Measurements from ENCODE around the gene M1AP.

GRCh38 chr2:74538881-74539339 is 109.2 kb downstream of the M1AP start:
- TF ChIP-seq POLR2A (IDR thresholded peaks at IDR 0.05) = no peak
- TF ChIP-seq, protein P1, sequence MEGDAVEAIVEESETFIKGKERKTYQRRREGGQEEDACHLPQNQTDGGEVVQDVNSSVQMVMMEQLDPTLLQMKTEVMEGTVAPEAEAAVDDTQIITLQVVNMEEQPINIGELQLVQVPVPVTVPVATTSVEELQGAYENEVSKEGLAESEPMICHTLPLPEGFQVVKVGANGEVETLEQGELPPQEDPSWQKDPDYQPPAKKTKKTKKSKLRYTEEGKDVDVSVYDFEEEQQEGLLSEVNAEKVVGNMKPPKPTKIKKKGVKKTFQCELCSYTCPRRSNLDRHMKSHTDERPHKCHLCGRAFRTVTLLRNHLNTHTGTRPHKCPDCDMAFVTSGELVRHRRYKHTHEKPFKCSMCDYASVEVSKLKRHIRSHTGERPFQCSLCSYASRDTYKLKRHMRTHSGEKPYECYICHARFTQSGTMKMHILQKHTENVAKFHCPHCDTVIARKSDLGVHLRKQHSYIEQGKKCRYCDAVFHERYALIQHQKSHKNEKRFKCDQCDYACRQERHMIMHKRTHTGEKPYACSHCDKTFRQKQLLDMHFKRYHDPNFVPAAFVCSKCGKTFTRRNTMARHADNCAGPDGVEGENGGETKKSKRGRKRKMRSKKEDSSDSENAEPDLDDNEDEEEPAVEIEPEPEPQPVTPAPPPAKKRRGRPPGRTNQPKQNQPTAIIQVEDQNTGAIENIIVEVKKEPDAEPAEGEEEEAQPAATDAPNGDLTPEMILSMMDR (IDR thresholded peaks at IDR 0.05) = no peak

All from thyroid gland (tissue), 4 donors.